Esophagus squamous epithelium (tissue), 4 donors: ENCODE results near the gene TMTC2.

Source experiments
- POLR2A ChIP-seq, 4 donors: fragments of 450-650 bp; IDR thresholded peaks; one replicate each; pipeline ENCODE4 v1.6.1; 2017; ENCODE audit warnings: antibody characterized with exemption in 4 of 4, mild to moderate bottlenecking in 4 of 4, moderate library complexity in 3 of 4
- TF ChIP-seq, protein P1 (sequence below), 6 experiments: fragments of 450-650 bp in 4 of 6; fragments of 200-600 bp in 2 of 6; sonication (generic) in 2 of 6; IDR thresholded peaks; one replicate each; pipeline ENCODE4 v1.5.1; 2016 to 2019; ENCODE audit warnings: antibody characterized with exemption in 6 of 6, mild to moderate bottlenecking in 4 of 6, moderate library complexity in 4 of 6

DNA sequence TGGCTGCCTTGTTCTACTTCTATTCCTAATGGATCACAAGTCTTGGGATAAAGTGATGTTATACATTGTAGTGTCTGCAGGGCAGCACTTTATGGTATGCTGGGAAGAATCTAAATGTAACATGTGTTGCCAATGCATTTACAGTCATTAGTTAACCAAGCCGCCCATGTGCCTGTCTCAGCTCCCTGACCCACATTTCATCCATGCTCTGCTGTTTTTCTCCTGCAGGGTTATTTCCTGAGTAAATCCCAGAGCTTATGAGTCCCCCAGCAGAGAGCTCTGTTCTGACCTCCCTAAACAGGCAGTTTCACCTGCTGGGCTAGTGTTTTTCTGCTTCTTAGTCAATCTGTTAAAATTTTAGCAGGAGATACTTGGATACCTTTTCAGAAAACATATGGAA lies 4.4 kb upstream of the TMTC2 start:
- TF ChIP-seq, protein P1, sequence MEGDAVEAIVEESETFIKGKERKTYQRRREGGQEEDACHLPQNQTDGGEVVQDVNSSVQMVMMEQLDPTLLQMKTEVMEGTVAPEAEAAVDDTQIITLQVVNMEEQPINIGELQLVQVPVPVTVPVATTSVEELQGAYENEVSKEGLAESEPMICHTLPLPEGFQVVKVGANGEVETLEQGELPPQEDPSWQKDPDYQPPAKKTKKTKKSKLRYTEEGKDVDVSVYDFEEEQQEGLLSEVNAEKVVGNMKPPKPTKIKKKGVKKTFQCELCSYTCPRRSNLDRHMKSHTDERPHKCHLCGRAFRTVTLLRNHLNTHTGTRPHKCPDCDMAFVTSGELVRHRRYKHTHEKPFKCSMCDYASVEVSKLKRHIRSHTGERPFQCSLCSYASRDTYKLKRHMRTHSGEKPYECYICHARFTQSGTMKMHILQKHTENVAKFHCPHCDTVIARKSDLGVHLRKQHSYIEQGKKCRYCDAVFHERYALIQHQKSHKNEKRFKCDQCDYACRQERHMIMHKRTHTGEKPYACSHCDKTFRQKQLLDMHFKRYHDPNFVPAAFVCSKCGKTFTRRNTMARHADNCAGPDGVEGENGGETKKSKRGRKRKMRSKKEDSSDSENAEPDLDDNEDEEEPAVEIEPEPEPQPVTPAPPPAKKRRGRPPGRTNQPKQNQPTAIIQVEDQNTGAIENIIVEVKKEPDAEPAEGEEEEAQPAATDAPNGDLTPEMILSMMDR (IDR thresholded peaks at IDR 0.05): no peak
- TF ChIP-seq POLR2A (IDR thresholded peaks at IDR 0.05): no peak
